ENCODE measurements around the gene MACROD2. TPM values are rescaled to one million over a fixed set of nuclear protein-coding genes. Genes with fewer than 3 reads are reported as not detected.

The MACROD2 gene
- total RNA-seq, 2 donors from 2014 or later = not detected

DNA sequence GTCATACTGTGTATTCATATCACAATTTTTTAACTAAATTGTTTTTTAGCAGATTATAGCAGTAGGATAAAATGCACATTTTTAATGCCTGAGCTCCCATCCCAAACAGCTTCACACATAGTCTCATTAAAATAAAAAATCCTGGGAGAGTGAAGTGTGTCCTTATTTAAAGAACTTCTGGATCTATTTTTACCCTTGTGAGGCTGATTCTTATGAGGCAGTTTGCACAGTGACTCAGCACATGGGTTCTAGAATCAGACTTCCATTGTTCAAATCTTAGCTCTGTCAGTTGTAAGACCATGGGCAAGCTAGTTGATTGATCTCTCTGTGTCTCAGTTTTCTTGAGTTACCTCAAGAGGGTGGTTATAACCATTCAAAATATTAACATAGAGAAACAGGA lies 72.3 kb downstream of the MACROD2 start:
- DNase-seq (no peak), ATAC-seq (replicated peaks in 1 of 2) (no peak)
- H3K4me1 Mint-ChIP-seq (ENCODE audit: low read depth) = no peaks in the 10 kb centered on the region
- no peaks in the 10 kb centered on the region for H3K36me3 Mint-ChIP-seq (ENCODE audit: insufficient read depth in 2 of 2)
- no peak overlapping the region for H3K4me3 Mint-ChIP-seq
- H3K27ac Mint-ChIP-seq = no peak overlapping the region
- H3K9me3 Mint-ChIP-seq = peaks cover 0 to 5% of the 10 kb centered on the region in 2 donors
- no peaks in the 10 kb centered on the region for H3K27me3 Mint-ChIP-seq (ENCODE audit: low read depth)

DNA sequence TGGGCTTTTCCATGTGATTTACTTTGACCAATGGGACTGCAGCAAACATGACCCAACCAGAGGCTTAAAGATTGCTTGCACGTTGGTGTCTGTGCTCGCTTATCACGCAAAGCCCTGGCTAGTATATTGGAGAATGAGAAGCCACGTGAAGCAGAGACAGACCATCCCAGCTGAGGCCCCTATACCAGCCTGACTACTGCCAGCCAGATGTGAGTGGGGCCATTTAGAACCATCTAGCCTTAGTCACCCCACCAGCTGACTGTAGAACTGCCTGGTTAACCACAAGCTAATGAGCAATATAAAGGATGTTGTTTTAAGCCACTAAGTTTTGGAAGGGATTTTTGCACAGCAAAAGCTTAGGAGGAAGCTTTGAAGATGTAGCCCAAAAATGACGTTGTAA lies 74.5 kb downstream of the MACROD2 start:
- Mint-ChIP-seq H3K27ac (no peak overlapping the region), H3K36me3 (ENCODE audit: insufficient read depth in 2 of 2) (no peaks in the 10 kb centered on the region), H3K9me3 (peaks cover 0 to 7% of the 10 kb centered on the region in 2 donors), H3K4me1 (ENCODE audit: low read depth) (no peaks in the 10 kb centered on the region), H3K27me3 (ENCODE audit: low read depth) (no peaks in the 10 kb centered on the region), H3K4me3 (no peak overlapping the region)
- ATAC-seq (replicated peaks in 1 of 2) (no peak), DNase-seq (no peak)

DNA sequence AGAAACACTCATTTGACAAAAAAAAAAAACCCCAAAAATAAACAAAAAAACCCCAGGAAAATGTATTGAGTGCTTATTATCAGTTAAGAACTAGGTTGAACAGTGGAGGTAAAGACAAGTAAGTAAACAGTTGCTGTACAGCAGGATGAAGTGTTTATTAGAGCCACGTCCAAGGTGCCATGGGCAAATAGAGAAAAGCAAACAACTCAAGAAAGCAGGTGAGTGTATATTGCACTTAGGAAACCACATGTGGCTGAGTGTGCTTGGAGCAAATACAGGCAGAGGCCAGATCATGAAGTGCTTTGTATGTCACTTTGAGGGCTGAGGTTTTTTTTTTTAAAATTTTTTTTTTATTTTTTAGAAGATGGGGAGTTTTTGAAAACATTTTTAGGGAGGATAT lies 98.3 kb downstream of the MACROD2 start:
- H3K27ac Mint-ChIP-seq = no peak overlapping the region
- no peaks in the 10 kb centered on the region for H3K36me3 Mint-ChIP-seq (ENCODE audit: insufficient read depth in 2 of 2)
- H3K4me3 Mint-ChIP-seq = no peak overlapping the region
- peaks cover 0 to 5% of the 10 kb centered on the region in 2 donors for H3K9me3 Mint-ChIP-seq
- ATAC-seq (replicated peaks in 1 of 2) (no peak), DNase-seq (no peak)
- no peaks in the 10 kb centered on the region for H3K4me1 Mint-ChIP-seq (ENCODE audit: low read depth)
- no peaks in the 10 kb centered on the region for H3K27me3 Mint-ChIP-seq (ENCODE audit: low read depth)

DNA sequence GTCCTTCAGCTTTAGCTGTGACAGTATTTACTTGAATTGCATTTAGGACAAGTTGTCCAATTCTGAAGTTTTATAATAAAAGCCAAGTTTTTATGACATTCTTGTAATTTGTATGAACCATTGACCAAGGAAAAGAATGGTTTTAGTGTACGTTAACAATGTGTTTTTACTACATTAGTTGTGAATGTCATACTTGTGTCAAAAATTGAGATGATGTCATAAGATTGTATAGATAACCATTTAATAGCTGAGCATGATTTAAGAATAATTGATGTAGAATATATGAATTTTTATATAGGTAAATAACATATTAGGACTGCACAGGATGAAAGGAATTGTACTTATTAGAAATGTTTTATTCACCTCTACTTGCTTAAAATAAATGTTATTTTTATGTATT lies 102.9 kb downstream of the MACROD2 start:
- H3K27ac Mint-ChIP-seq = no peak overlapping the region
- H3K27me3 Mint-ChIP-seq (ENCODE audit: low read depth) = no peaks in the 10 kb centered on the region
- no peak for ATAC-seq (replicated peaks in 1 of 2)

DNA sequence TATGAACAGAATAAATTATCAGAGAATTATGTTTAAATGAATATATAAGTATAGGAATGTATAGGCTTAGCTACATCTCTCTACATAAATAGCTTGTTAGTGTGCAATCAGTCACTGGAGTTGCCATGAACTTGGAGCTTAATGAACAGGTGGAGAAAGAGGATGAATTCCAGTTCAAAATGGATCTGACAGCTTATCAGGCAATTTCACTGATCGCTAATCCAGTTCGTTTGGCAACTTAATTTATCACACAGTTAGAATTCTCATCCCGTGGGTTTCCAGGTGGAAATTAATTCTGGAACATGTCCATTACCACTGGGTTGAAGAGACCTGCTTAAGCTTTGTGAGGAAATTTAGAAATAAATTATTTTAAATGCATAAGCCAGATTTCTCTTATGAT lies 118.1 kb downstream of the MACROD2 start:
- no peaks in the 10 kb centered on the region for H3K4me1 Mint-ChIP-seq (ENCODE audit: low read depth)
- no peaks in the 10 kb centered on the region for H3K36me3 Mint-ChIP-seq (ENCODE audit: insufficient read depth in 2 of 2)
- no peak overlapping the region for H3K4me3 Mint-ChIP-seq
- H3K27ac Mint-ChIP-seq = no peak overlapping the region
- ATAC-seq (replicated peaks in 1 of 2) (no peak), DNase-seq (no peak)
- H3K9me3 Mint-ChIP-seq = peaks cover 0 to 9% of the 10 kb centered on the region in 2 donors
- no peaks in the 10 kb centered on the region for H3K27me3 Mint-ChIP-seq (ENCODE audit: low read depth)

More for the DNA sequence above, 102.9 kb downstream of the MACROD2 start:
- Mint-ChIP-seq H3K36me3 (ENCODE audit: insufficient read depth in 2 of 2) (no peaks in the 10 kb centered on the region), H3K4me3 (no peak overlapping the region), H3K4me1 (ENCODE audit: low read depth) (no peaks in the 10 kb centered on the region), H3K9me3 (peaks cover 0 to 5% of the 10 kb centered on the region in 2 donors)
- no peak for DNase-seq

DNA sequence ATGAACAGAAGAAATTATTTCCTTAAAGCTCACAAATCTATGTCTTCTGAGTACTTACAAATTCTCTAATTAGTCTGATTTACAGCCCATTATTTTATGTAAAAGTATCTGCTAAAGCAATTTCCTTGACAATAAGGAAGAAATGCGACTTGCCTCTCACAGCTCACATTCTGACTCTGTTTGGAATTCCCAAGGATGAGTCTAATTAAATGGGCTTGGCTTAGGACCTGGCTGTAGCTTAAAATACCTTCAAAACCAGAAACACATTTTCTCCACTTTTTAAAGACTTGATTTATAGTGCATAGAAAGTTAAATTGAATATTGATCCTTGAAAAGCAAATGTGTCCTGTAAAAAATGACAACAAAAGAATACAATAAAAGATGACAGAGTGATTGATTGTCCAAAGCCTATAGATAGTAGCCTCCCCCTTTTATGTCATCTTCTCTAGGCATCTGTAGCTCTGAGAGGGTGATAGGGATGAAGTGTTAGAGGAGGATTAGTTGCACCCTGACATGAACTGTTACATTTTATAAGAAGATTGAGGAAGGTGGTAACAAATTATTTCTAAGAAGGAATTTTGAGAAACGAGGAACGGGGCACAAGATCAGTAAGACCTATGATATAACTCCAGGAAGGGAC lies 118.9 kb downstream of the MACROD2 start:
- H3K27ac Mint-ChIP-seq = no peak overlapping the region
- peaks cover 0 to 9% of the 10 kb centered on the region in 2 donors for H3K9me3 Mint-ChIP-seq
- no peaks in the 10 kb centered on the region for H3K36me3 Mint-ChIP-seq (ENCODE audit: insufficient read depth in 2 of 2)
- H3K4me1 Mint-ChIP-seq (ENCODE audit: low read depth) = no peaks in the 10 kb centered on the region
- H3K27me3 Mint-ChIP-seq (ENCODE audit: low read depth) = no peaks in the 10 kb centered on the region
- no peak overlapping the region for H3K4me3 Mint-ChIP-seq
- DNase-seq (no peak), ATAC-seq (replicated peaks in 1 of 2) (no peak)

DNA sequence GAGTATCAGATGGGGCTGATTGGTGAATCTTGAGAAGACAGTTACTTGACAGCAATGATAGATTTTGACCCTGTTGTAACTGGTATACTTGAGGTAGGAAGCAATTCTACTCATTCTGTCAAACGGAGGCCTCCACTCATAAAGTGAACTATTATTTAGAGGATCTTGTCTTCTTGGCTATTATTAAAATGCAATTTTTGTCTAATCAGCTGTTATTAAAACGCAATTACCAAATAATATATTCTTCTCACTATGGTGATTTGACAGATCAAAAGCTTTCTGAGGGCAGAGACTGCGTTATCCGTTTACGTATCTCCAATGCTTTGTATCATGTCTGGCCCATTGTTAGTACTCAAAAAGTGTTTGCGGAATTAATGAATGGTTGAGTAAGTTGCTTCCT lies 120.7 kb downstream of the MACROD2 start:
- ATAC-seq (replicated peaks in 1 of 2) = no peak
- H3K27ac Mint-ChIP-seq = no peak overlapping the region
- no peaks in the 10 kb centered on the region for H3K36me3 Mint-ChIP-seq (ENCODE audit: insufficient read depth in 2 of 2)
- H3K4me1 Mint-ChIP-seq (ENCODE audit: low read depth) = no peaks in the 10 kb centered on the region
- no peak for DNase-seq
- no peak overlapping the region for H3K4me3 Mint-ChIP-seq
- peaks cover 0 to 9% of the 10 kb centered on the region in 2 donors for H3K9me3 Mint-ChIP-seq
- no peaks in the 10 kb centered on the region for H3K27me3 Mint-ChIP-seq (ENCODE audit: low read depth)

DNA sequence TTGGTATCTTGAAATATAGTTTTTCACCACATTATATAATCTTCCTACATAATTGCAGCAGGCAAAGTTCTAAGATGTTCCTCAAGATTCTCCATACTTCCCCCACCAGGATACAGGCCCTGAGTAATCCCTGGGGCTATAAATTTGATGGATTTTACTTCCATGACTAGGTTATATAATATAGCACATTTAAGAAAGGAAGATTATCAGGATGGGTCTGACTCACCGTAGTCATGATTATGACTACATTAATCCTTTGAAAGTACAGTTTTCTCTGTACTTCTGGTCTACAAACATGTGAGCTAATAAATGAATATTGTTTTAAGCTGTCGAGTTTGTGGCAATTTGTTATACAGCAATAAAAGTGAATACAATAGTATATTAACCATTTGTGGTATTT lies 122.5 kb downstream of the MACROD2 start:
- DNase-seq = no peak
- Mint-ChIP-seq H3K4me3 (no peak overlapping the region), H3K36me3 (ENCODE audit: insufficient read depth in 2 of 2) (no peaks in the 10 kb centered on the region), H3K4me1 (ENCODE audit: low read depth) (no peaks in the 10 kb centered on the region), H3K9me3 (peaks cover 0 to 2% of the 10 kb centered on the region in 2 donors), H3K27me3 (ENCODE audit: low read depth) (no peaks in the 10 kb centered on the region), H3K27ac (no peak overlapping the region)
- no peak for ATAC-seq (replicated peaks in 1 of 2)

DNA sequence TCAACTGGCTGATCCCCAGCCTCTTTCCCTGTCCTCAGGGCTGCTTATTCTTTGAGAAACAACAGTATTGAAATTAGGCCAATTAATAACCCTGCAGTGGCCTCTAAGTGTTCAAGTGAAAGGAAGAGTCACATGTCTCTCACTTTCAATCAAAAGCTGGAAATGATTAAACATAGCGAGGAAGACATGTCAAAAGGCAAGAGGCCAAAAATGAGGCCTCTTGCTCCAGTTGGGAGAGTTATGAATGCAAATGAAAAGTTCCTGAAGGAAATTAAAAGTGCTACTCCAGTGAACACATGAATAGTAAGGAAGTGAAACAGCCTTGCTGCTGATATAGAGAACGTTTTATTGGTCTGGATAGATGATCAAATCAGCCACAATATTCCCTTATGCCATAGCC lies 131.5 kb downstream of the MACROD2 start:
- no peaks in the 10 kb centered on the region for H3K4me1 Mint-ChIP-seq (ENCODE audit: low read depth)
- peaks cover 0 to 2% of the 10 kb centered on the region in 2 donors for H3K36me3 Mint-ChIP-seq (ENCODE audit: insufficient read depth in 2 of 2)
- H3K27me3 Mint-ChIP-seq (ENCODE audit: low read depth) = no peaks in the 10 kb centered on the region
- no peak overlapping the region for H3K27ac Mint-ChIP-seq
- no peak overlapping the region for H3K4me3 Mint-ChIP-seq
- DNase-seq (no peak), ATAC-seq (replicated peaks in 1 of 2) (no peak)
- H3K9me3 Mint-ChIP-seq = peaks cover 5% of the 10 kb centered on the region in 2 donors

DNA sequence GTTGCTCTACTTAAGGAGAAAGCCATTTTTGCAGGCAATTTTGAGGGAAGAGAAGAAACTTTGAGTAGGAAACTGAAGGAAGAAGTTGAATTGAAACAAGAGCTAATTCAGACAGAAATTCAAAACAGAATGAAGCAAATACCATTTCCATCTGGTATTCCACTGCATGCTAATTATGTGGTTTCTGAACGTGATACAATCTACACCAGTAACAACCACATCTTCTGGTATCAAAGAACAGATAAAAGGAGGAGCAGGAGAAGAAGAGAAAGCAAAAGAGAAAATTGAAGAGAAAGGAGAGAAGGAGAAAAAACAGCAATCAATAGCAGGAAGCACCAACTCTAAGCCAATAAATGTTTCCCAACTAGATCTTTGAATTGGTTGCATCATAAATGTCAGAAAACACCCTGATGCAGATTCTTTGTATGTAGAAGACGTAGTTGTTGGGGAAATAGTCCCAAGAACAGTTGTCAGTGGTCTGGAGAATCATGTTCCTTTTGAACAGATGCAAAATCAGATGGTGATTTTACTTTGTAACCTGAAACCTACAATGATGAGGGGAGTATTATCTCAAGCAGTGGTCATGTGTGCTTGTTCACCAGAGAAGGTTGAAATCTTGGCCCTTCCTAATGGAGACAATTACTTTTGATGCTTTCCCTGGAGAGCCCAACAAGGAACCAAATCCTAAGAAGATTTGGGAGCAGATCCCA lies 132.4 kb downstream of the MACROD2 start:
- no peaks in the 10 kb centered on the region for H3K4me1 Mint-ChIP-seq (ENCODE audit: low read depth)
- peaks cover 0 to 2% of the 10 kb centered on the region in 2 donors for H3K36me3 Mint-ChIP-seq (ENCODE audit: insufficient read depth in 2 of 2)
- no peak overlapping the region for H3K27ac Mint-ChIP-seq
- DNase-seq (no peak), ATAC-seq (replicated peaks in 1 of 2) (no peak)
- H3K27me3 Mint-ChIP-seq (ENCODE audit: low read depth) = no peaks in the 10 kb centered on the region
- H3K4me3 Mint-ChIP-seq = no peak overlapping the region
- H3K9me3 Mint-ChIP-seq = peaks cover 5% of the 10 kb centered on the region in 2 donors

DNA sequence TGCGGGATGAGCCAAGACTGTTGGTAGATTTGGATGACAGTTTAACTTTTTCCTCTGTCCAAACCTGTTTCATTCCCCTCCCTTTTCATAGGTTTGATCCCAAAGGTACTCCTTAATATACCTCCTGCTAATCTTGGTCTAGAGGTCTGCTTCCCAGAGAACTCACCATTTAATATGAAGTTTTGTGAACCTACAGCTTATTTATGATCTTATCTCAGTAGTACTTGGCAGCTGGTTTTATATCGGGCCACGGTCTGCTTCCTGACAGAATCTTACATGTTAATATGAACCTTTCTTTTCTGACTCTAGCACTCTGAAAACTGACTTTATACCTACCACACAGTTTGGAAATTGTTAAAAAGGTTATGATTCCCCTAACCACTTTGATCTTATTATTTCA lies 138.7 kb downstream of the MACROD2 start:
- H3K36me3 Mint-ChIP-seq (ENCODE audit: insufficient read depth in 2 of 2) = no peaks in the 10 kb centered on the region
- DNase-seq (no peak), ATAC-seq (replicated peaks in 1 of 2) (no peak)
- no peak overlapping the region for H3K4me3 Mint-ChIP-seq
- H3K9me3 Mint-ChIP-seq = no peaks in the 10 kb centered on the region
- H3K4me1 Mint-ChIP-seq (ENCODE audit: low read depth) = no peaks in the 10 kb centered on the region
- H3K27ac Mint-ChIP-seq = no peak overlapping the region
- no peaks in the 10 kb centered on the region for H3K27me3 Mint-ChIP-seq (ENCODE audit: low read depth)

DNA sequence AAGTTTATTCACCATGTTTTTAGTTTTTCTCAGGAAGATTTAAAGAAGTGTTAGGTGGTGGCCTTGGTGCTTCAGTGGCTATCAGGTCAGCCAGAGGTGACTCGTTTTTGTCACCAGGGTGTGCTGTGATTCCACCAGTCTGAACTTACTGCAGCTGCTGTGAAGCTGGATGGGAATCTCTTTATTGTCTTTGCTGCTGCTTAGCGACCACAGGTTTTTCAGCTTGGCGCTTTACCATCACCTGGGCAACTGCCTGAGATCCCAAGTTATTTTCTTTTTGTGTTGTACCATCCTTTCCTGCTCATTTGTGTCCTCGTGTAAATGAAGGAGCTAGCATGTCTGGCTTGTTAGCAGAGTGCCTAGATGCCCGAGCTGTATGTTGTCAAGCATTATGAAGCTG lies 146.9 kb downstream of the MACROD2 start:
- DNase-seq = no peak
- Mint-ChIP-seq H3K27me3 (ENCODE audit: low read depth) (no peaks in the 10 kb centered on the region), H3K9me3 (peaks cover 0 to 5% of the 10 kb centered on the region in 2 donors), H3K27ac (no peak overlapping the region), H3K36me3 (ENCODE audit: insufficient read depth in 2 of 2) (no peaks in the 10 kb centered on the region), H3K4me3 (no peak overlapping the region), H3K4me1 (ENCODE audit: low read depth) (no peaks in the 10 kb centered on the region)
- ATAC-seq (replicated peaks in 1 of 2) = no peak

DNA sequence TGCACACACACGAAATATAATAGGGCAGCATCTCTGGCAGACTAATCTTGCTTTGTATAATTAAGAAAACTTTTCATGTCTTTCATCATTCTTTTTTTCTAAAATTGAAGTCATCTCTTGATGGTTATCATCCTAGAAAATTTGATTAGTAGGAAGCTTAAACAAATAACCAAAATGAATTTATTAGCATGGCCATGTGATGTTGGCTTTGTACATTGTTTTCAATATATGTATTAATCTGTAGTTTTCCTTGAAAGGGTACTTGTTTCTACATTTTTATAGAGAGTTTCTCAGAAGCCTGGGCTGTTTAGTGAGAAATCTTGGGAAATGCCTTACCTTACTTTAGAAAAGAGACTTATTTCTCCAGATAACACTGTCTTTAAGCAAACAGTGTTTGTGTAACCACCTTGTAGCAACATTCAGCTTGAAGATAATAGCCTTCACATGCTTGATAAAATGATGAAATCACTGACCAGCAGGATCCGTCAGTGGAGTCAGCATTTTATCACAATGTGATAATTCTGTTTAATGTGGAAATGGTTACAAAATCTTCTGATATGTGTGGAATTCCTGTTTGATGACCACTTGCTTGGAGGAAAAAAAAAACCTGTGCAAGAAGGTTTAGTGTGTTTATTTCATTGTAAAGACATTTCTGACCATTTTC lies 147.8 kb downstream of the MACROD2 start:
- Mint-ChIP-seq H3K27me3 (ENCODE audit: low read depth) (no peaks in the 10 kb centered on the region), H3K36me3 (ENCODE audit: insufficient read depth in 2 of 2) (no peaks in the 10 kb centered on the region), H3K27ac (no peak overlapping the region), H3K9me3 (peaks cover 1 to 7% of the 10 kb centered on the region in 2 donors), H3K4me3 (no peak overlapping the region), H3K4me1 (ENCODE audit: low read depth) (no peaks in the 10 kb centered on the region)
- DNase-seq = no peak
- ATAC-seq (replicated peaks in 1 of 2) = no peak

Data from activated T-cell treated with anti-CD3 and anti-CD28 coated beads, Interleukin-2, amount 50 U/mL, for 72 hours (primary cell).